H1 (cell line): ENCODE data around the gene SAXO1. TPM values are rescaled to one million over a fixed set of nuclear protein-coding genes. Genes with fewer than 3 reads are reported as not detected.

ENCODE experiments used
- ATF2 ChIP-seq: IDR thresholded peaks from 2 replicates; pipeline ENCODE4 v1.6.1; 2012; ENCODE audit warnings: low read length, inconsistent platforms
- HDAC6 ChIP-seq: IDR thresholded peaks from one replicate; pipeline ENCODE4 v1.7.1; 2012; ENCODE audit warnings: low read depth, mild to moderate bottlenecking, inconsistent platforms, low read length, moderate library complexity
- SP2 ChIP-seq: IDR thresholded peaks from 2 replicates; pipeline ENCODE4 v1.6.1; 2012; ENCODE audit warnings: mild to moderate bottlenecking, low read length, inconsistent platforms
- TCF12 ChIP-seq: IDR thresholded peaks from 2 replicates; pipeline ENCODE4 v1.6.1; 2011; ENCODE audit warnings: low read depth, mild to moderate bottlenecking, low read length
- polyA plus RNA-seq, 7 experiments: library from polyadenylated mRNA; depleted of rRNA in 3 of 7; stranded (reverse) in 5 of 7; unstranded in 2 of 7; fragments of >200 nt in 5 of 7; fragments of 200-250 nt in 2 of 7; gene quantifications; 1 replicate in 5 of 7; 2 replicates in 1 of 7; 4 replicates in 1 of 7; pipeline versions ENCODE4 v1.2.1 to v1.2.3, GENCODE V29; 2011 to 2013; ENCODE audit warnings: missing spikeins in 2 of 7, mixed read lengths in 2 of 7
- total RNA-seq: library from RNA; stranded (reverse); fragmentation: NEBNext Ultra II Directional; extraction: Animal tissue kit (Norgen Biotek cat#: 25700); gene quantifications from 2 replicates; pipeline ENCODE4 v1.2.1, GENCODE V29; 2021

The SAXO1 gene
- total and polyA plus RNA-seq, 2 of the 8 experiments (the other 6 are each of a cell fraction or from before 2014, with no cell fraction given) = 0.11 to 0.20 TPM

DNA sequence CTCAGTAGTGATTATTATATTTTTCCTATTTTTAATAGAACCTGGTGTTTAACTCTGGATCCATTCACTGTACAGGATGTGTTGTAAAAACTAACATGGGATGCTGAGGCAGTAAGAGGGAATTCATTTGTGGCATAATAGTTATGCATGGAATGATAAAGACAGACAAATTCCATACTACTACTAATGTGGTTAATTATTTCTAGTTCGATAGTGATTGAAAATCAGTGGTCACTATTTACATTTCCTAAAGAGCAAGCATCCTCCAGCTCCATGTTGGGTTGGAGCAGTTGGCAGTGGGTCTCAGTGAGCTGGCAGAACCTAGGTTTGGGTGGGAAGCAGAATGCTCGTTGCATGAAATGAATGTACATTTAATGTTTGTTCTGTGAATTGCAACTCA, 122.6 kb downstream of the SAXO1 start (continued):
- no peak for TF ChIP-seq HDAC6
- no peak for TF ChIP-seq SP2
- TF ChIP-seq ATF2 = no peak
- TF ChIP-seq TCF12 = no peak
